ENCODE data around the gene SETDB1. TPM values are rescaled to one million over a fixed set of nuclear protein-coding genes. Genes with fewer than 3 reads are reported as not detected.

The SETDB1 gene
- total and polyA plus RNA-seq, 2 of the 13 experiments (the other 11 are each of a cell fraction or from before 2014, with no cell fraction given) = 33.1 to 34.6 TPM

- TF ChIP-seq ZNF646 (CRISPR knock-in tag; IDR thresholded peaks at IDR 0.05) = no peak
- no peak for TF ChIP-seq MTF1 (CRISPR knock-in tag; IDR thresholded peaks at IDR 0.05)
- no peak for TF ChIP-seq ZNF570 (CRISPR knock-in tag; IDR thresholded peaks at IDR 0.05; ENCODE audit: borderline replicate concordance)
- 0 out of 2 replicates have a peak, but pooled peaks have one; percentile 5 for TF ChIP-seq ZFX (CRISPR knock-in tag; IDR thresholded peaks at IDR 0.05; ENCODE audit: low read depth)
These were observed 44.8 kb downstream of the SETDB1 start (continued) for GRCh38 chr1:150970808-150971582.
